Measurements from ENCODE around the gene RSAD1. TPM values are rescaled to one million over a fixed set of nuclear protein-coding genes. Genes with fewer than 3 reads are reported as not detected.

RSAD1 gene
- total RNA-seq (10 to 100 TPM; 10.8 to 22.7 TPM), polyA plus RNA-seq (10 to 100 TPM; 18.2 to 18.9 TPM)

DNA sequence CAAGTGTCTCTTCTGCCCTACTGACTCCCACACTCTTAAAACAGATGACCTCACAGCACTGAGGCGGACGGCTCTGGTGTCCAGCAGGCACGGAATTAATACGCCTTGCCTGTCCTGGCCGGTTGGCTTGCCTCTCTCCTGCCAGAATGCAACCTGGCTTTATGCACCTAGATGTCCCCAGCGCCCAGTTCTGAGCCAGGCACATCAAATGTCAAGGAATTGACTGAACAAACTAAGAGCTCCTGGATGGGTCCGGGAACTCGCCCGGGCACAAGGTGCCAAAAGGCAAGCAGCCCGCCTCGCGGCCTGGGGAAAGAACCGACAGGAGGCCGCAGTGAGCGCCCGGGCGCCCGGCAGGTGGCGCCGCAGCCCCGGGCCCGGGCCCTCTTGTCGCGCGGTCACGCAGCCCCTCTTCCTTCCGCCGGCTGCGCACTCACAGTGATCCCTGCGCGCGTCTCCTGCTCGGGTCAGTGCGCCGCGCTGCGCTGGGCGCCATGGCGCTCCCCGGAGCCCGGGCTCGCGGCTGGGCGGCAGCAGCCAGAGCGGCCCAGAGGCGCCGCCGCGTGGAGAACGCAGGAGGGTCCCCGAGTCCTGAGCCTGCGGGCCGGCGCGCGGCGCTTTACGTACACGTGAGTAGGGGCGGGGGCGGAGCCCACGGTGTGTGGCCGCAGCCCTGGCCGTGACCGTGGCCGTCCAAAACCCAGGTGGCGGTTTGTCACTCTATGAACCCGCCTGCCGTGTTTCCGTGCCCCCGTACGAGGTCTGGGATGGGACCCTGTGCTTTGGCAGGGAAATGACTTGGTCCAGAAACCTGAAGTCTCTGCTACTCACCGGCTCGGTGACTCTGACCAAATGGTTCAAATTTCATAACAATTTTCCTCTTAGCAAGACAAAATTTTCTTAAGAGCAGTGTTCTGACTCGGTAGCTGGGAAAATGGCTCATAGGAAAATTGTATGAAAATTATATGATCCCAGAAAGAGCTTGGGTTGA is at the start of gene RSAD1:
TSS of gene RSAD1 (plus strand) at position 470 of the 991 bp plus-strand sequence. CDS start at position 495, 25 bp downstream.
- no peaks in the 10 kb centered on the region for H3K9me3 ChIP-seq (ENCODE audit: control insufficient read depth in 4 of 4, low read length in 3 of 4)
- H3K4me1 ChIP-seq (ENCODE audit: control insufficient read depth in 4 of 4, insufficient read depth in 4 of 4, low read length in 3 of 4) = peaks cover 7 to 71% (median 55%) of the 10 kb centered on the region in 4 donors
- no peaks in the 10 kb centered on the region for H3K27me3 ChIP-seq (ENCODE audit: control insufficient read depth in 4 of 4, insufficient read depth in 4 of 4, low read length in 3 of 4)
- TF ChIP-seq, protein P1, sequence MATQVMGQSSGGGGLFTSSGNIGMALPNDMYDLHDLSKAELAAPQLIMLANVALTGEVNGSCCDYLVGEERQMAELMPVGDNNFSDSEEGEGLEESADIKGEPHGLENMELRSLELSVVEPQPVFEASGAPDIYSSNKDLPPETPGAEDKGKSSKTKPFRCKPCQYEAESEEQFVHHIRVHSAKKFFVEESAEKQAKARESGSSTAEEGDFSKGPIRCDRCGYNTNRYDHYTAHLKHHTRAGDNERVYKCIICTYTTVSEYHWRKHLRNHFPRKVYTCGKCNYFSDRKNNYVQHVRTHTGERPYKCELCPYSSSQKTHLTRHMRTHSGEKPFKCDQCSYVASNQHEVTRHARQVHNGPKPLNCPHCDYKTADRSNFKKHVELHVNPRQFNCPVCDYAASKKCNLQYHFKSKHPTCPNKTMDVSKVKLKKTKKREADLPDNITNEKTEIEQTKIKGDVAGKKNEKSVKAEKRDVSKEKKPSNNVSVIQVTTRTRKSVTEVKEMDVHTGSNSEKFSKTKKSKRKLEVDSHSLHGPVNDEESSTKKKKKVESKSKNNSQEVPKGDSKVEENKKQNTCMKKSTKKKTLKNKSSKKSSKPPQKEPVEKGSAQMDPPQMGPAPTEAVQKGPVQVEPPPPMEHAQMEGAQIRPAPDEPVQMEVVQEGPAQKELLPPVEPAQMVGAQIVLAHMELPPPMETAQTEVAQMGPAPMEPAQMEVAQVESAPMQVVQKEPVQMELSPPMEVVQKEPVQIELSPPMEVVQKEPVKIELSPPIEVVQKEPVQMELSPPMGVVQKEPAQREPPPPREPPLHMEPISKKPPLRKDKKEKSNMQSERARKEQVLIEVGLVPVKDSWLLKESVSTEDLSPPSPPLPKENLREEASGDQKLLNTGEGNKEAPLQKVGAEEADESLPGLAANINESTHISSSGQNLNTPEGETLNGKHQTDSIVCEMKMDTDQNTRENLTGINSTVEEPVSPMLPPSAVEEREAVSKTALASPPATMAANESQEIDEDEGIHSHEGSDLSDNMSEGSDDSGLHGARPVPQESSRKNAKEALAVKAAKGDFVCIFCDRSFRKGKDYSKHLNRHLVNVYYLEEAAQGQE (IDR thresholded peaks at IDR 0.05) = no peak
- TF ChIP-seq RAD21 (IDR thresholded peaks at IDR 0.05) = peak; percentile 48 to 68
- TF ChIP-seq, protein P2, sequence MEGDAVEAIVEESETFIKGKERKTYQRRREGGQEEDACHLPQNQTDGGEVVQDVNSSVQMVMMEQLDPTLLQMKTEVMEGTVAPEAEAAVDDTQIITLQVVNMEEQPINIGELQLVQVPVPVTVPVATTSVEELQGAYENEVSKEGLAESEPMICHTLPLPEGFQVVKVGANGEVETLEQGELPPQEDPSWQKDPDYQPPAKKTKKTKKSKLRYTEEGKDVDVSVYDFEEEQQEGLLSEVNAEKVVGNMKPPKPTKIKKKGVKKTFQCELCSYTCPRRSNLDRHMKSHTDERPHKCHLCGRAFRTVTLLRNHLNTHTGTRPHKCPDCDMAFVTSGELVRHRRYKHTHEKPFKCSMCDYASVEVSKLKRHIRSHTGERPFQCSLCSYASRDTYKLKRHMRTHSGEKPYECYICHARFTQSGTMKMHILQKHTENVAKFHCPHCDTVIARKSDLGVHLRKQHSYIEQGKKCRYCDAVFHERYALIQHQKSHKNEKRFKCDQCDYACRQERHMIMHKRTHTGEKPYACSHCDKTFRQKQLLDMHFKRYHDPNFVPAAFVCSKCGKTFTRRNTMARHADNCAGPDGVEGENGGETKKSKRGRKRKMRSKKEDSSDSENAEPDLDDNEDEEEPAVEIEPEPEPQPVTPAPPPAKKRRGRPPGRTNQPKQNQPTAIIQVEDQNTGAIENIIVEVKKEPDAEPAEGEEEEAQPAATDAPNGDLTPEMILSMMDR (IDR thresholded peaks at IDR 0.05; ENCODE audit: low read depth, low read length, missing input control) = peak; percentile 81
- TF ChIP-seq TAF1 (conservative IDR thresholded peaks at IDR 0.05) = no peak
- peak in 1 of 2 donors; percentile 26 for TF ChIP-seq EGR1 (IDR thresholded peaks at IDR 0.05; ENCODE audit: low read depth in 2 of 2)
- TF ChIP-seq, protein P3, sequence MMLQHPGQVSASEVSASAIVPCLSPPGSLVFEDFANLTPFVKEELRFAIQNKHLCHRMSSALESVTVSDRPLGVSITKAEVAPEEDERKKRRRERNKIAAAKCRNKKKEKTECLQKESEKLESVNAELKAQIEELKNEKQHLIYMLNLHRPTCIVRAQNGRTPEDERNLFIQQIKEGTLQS (IDR thresholded peaks at IDR 0.05) = no peak
- TF ChIP-seq GABPA (IDR thresholded peaks at IDR 0.05 in 1 of 2, conservative IDR thresholded peaks at IDR 0.05 in 1 of 2) = peak in 1 of 2 donors; percentile 70
- TF ChIP-seq JUND (IDR thresholded peaks at IDR 0.05) = no peak
- TF ChIP-seq, protein P4, sequence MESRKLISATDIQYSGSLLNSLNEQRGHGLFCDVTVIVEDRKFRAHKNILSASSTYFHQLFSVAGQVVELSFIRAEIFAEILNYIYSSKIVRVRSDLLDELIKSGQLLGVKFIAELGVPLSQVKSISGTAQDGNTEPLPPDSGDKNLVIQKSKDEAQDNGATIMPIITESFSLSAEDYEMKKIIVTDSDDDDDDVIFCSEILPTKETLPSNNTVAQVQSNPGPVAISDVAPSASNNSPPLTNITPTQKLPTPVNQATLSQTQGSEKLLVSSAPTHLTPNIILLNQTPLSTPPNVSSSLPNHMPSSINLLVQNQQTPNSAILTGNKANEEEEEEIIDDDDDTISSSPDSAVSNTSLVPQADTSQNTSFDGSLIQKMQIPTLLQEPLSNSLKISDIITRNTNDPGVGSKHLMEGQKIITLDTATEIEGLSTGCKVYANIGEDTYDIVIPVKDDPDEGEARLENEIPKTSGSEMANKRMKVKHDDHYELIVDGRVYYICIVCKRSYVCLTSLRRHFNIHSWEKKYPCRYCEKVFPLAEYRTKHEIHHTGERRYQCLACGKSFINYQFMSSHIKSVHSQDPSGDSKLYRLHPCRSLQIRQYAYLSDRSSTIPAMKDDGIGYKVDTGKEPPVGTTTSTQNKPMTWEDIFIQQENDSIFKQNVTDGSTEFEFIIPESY (IDR thresholded peaks at IDR 0.05) = no peak
- TF ChIP-seq RXRA (IDR thresholded peaks at IDR 0.05) = peak in 1 of 2 donors; percentile 25
- no peak for TF ChIP-seq NR2F2 (IDR thresholded peaks at IDR 0.05)
- TF ChIP-seq HNF4A (conservative IDR thresholded peaks at IDR 0.05) = peak; percentile 16 to 18
- no peak for TF ChIP-seq YY1 (IDR thresholded peaks at IDR 0.05)
- H3K27ac ChIP-seq (ENCODE audit: low read depth in 1 of 2, low read length in 2 of 2) = peak within 1 kb of the TSS; percentile 91 to 95
- DNase-seq (ENCODE audit: low spot score) = peak; percentile 83
- peak within 1 kb of the TSS; percentile 70 to 82 (median 80) for H3K4me3 ChIP-seq (ENCODE audit: low read depth in 1 of 3, low read length in 3 of 3)
- 1% methylated on average over 75 of the region's 75 CpGs for WGBS
- H3K36me3 ChIP-seq (ENCODE audit: control insufficient read depth in 4 of 4, insufficient read depth in 3 of 4, low read depth in 1 of 4, low read length in 3 of 4) = peaks cover 0 to 3% (median 3%) of the 10 kb centered on the region in 4 donors
- peak within 1 kb of the TSS; percentile 36 to 91 for H3K9ac ChIP-seq (ENCODE audit: low read depth in 1 of 2, low read length in 2 of 2)

All from liver (tissue), 9 donors.